ENCODE measurements around the gene GMPPB. TPM values are rescaled to one million over a fixed set of nuclear protein-coding genes. Genes with fewer than 3 reads are reported as not detected.

Gene GMPPB
- 21.2 TPM for total RNA-seq (ENCODE audit: unreplicated experiment)
- long read RNA-seq, transcript GMPPB-202 (9 exons, 1,582 nt) = major isoform, 17 of 21 reads
- long read RNA-seq, partial matches to known transcripts = 1 of 21 reads
- long read RNA-seq, other reads (novel, unspliced or antisense) = 2 of 21 reads

DNA sequence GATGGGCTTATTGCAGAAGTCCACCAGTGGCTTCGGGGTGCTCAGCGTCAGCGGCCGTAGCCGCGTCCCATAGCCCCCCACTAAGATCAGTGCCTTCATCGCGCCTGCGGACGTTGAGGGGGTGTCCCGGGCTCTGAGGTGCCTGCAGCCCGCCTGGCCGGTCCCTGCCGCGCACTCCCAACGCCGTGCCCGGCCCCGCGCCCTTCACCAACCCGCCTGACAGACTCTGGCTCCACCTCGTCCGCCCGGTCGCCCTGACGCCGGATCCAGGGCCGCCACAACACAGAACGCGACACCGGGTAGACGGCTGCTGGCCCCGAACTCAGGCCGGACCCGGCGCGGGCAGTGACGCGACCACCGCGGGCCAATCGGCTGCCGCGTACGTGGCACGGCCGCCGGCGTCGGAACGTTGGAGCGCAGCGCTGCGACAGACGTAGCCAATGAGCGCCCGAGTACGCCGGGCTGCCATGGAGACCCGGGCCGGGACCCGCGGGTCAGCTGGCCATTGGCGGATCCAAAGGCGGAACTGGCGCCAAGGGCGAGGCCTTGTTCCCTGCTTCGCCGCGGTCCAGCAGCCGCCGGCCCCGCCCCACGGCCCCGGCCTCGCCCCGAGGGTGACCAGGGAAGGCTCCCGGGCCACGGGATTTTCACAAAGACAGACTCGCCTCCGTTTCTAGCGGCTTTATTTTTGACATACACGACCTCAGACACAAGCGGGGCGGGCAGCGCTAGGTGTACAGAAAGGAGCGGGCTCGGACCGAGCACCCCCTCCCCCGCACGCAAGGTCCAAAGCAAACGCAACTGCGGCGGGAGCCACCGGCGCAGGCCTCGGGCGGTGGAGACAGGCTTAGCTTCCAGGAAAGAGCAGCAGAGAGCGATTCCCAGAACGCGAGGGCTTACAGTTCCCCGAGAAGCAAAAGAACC, at the start of gene GMPPB:
Gene GMPPB (minus strand): TSS at position 324 of the 924 bp plus-strand sequence. CDS start 225 bp downstream, at position 99.
- H3K27me3 Mint-ChIP-seq (ENCODE audit: unreplicated experiment) = peaks cover 15% of the 10 kb centered on the region
- H3K9me3 Mint-ChIP-seq (ENCODE audit: unreplicated experiment) = peaks cover 16% of the 10 kb centered on the region
- peak; percentile 97 for DNase-seq
- H3K36me3 Mint-ChIP-seq (ENCODE audit: unreplicated experiment) = no peaks in the 10 kb centered on the region
- no peak for TF ChIP-seq CTCF (IDR thresholded peaks at IDR 0.05; ENCODE audit: partially characterized antibody, unreplicated experiment)
- peak within 1 kb of the TSS; percentile 87 for H3K27ac Mint-ChIP-seq (ENCODE audit: unreplicated experiment)
- H3K4me3 Mint-ChIP-seq (ENCODE audit: unreplicated experiment) = peak within 1 kb of the TSS; percentile 94
- H3K4me1 Mint-ChIP-seq (ENCODE audit: low read depth, unreplicated experiment) = peaks cover 3% of the 10 kb centered on the region

GRCh38 chr3:49772703-49773102, 49.0 kb upstream of the GMPPB start:
- Mint-ChIP-seq H3K4me1 (ENCODE audit: low read depth, unreplicated experiment) (peaks cover 2% of the 10 kb centered on the region), H3K9me3 (ENCODE audit: unreplicated experiment) (no peaks in the 10 kb centered on the region), H3K36me3 (ENCODE audit: unreplicated experiment) (no peaks in the 10 kb centered on the region), H3K27me3 (ENCODE audit: unreplicated experiment) (no peaks in the 10 kb centered on the region), H3K27ac (ENCODE audit: unreplicated experiment) (no peak overlapping the region), H3K4me3 (ENCODE audit: unreplicated experiment) (no peak overlapping the region)
- DNase-seq = no peak
- no peak for TF ChIP-seq CTCF (IDR thresholded peaks at IDR 0.05; ENCODE audit: partially characterized antibody, unreplicated experiment)

DNA sequence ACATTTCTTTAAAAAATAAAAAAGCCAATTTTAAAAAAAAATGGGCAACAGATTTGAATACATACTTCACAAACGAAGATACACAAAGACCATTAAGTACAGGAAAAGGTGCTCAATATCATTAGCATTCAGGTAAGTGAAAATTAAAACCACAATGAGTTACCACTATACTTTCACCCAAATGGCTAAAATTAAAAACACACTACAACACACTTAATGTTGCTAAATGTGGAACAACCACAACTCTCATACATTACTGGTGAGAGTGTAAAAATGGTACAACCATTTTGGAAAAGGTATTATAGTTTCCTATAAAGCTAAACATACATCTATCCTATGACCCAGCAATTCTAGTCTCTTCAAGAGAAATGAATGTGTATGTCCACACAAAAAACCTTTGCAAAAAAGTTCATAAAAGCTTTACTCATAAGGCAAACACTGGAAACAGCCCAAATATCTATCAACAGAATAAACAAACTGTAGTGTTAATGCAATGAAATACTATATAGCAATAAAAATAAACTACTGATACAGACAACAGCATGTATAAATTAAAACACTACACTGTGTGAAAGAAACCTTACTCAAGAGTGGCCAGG, 47.7 kb upstream of the GMPPB start:
- H3K4me3 Mint-ChIP-seq (ENCODE audit: unreplicated experiment) = no peak overlapping the region
- no peak for DNase-seq
- no peak for TF ChIP-seq CTCF (IDR thresholded peaks at IDR 0.05; ENCODE audit: partially characterized antibody, unreplicated experiment)
- no peaks in the 10 kb centered on the region for H3K36me3 Mint-ChIP-seq (ENCODE audit: unreplicated experiment)
- H3K27ac Mint-ChIP-seq (ENCODE audit: unreplicated experiment) = no peak overlapping the region
- peaks cover 2% of the 10 kb centered on the region for H3K4me1 Mint-ChIP-seq (ENCODE audit: low read depth, unreplicated experiment)
- no peaks in the 10 kb centered on the region for H3K9me3 Mint-ChIP-seq (ENCODE audit: unreplicated experiment)
- no peaks in the 10 kb centered on the region for H3K27me3 Mint-ChIP-seq (ENCODE audit: unreplicated experiment)

GRCh38 chr3:49769926-49770325, 46.2 kb upstream of the GMPPB start:
- no peak for DNase-seq
- no peaks in the 10 kb centered on the region for H3K9me3 Mint-ChIP-seq (ENCODE audit: unreplicated experiment)
- H3K36me3 Mint-ChIP-seq (ENCODE audit: unreplicated experiment) = no peaks in the 10 kb centered on the region
- H3K4me1 Mint-ChIP-seq (ENCODE audit: low read depth, unreplicated experiment) = no peaks in the 10 kb centered on the region
- no peak overlapping the region for H3K27ac Mint-ChIP-seq (ENCODE audit: unreplicated experiment)
- H3K4me3 Mint-ChIP-seq (ENCODE audit: unreplicated experiment) = no peak overlapping the region
- TF ChIP-seq CTCF (IDR thresholded peaks at IDR 0.05; ENCODE audit: partially characterized antibody, unreplicated experiment) = no peak
- no peaks in the 10 kb centered on the region for H3K27me3 Mint-ChIP-seq (ENCODE audit: unreplicated experiment)
